Left hindlimb (tissue), 1 donor: Measurements from ENCODE around the gene MED16.

Source experiments
- DNase-seq: peaks from one replicate; pipeline ENCODE4 v3.0.0-alpha.2; 2018

The MED16 gene

DNA sequence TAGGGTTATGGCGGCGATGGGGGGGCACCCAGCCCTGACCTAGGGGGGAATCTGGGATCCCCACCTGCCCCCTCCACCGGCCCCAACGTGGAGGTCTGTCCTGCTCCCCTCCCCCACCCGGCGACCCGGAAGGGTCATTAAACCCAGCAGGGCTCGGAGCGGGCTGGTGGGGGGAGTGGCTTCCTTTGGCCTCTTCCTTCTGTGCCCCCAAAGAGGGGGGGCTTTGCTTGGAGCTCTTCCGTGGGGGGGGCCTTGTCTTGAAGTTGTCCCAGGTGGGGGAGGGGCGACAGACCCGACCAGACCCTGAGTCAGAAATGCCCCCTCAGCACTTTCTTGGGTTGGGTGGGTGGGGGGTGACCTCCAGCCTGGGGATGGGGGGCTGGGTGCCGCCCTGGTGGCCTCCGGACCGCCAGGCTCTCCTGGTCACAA, 34.4 kb upstream of the MED16 start:
- peak; percentile 56 for DNase-seq

DNA sequence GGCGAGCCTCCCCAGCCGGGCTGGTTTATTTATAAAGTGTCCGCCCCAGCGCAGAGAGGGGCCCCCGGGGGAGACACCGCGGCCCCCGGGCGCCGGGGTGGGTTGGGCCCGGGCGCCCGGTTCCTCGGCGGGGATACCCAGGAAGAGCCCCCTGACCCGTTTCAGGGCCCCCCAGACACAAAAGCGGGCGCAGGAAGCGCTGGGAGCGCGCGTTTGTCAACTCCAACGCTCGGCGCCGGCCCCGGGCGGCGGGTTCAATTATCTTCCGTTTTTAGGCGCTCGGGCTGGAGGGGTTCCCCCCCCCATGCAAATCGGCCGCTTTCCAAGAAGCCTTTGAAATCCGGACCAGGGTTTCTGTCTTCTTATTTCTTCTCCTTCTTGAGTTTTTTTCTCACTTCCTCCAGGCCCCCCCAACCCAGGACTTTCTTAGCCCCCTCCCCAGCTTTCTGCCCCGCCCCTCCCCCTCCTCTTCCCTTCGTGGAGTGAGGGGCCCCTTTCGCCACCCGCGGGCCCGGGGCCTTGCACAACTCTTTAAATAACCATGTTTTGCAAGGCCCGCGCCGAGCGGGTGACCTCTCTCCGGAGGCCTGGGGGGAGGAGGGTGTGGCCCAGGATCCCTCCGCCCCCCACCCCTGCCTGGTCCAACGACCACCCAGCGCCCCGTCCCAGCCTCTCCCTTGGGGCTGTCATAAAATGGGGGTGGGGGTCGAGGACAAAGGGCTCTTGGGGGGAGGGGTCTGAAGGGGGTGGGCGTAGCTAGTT, 33.8 kb upstream of the MED16 start:
- DNase-seq: peak; percentile 65

DNA sequence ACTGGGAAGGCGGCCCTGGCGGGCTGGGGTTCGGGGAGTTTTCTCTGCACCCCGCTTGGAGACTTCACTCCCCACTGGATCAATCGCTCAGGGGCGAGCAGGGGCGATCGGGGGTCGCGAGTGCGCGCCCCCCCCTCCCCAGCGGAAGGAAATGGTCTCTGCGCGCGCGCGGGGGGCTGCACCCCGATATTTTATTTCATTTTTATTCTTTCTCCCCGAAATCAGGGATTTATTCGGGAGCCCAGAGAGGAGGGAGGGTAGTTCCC, 33.3 kb upstream of the MED16 start:
- no peak for DNase-seq

DNA sequence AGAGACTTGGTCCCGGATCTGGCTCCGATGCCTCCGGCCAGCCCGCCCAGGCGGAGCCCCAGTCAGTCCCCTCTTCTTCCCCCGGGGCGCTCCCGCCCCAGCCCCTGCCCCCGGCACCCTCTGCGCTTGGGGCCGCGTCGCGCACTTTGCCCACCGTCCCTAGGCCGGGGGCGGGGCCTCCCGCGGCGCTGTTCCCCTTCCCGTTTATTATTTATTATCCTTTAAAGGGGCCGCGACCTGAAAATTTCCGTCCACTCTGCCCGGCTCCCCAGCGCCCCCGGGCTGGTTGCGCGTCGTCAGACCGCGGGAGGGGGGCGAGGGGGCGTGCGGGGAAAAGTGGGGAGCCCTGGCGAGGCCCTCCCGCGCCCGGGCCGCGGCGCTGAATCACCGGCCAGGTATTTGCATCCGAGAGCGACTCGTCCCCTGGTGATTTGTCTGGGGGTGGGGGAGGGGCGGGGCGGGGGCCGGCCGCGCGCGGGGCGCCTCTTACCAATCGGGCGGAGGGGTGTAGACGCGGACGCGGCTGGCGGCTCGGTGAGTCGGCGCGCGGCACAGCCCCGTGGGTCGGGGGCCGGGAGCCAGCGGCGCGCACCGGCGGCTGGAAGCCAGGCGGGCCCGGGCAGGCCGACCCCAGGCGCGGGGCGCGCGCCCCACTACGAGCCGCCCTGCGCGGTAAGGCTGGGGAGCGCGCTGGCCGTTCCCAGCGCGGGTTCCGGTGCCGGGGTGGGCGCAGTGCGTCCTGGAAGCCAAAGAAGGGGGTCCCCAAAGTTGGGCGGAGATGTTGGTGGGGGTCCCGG, 32.7 kb upstream of the MED16 start, which contains the start of gene ARID3A:
Gene ARID3A, plus strand, starts transcription at position 510 of the 797 bp plus-strand sequence. CDS start 3,494 bp downstream, outside the sequence.
- peak; percentile 90 for DNase-seq

DNA sequence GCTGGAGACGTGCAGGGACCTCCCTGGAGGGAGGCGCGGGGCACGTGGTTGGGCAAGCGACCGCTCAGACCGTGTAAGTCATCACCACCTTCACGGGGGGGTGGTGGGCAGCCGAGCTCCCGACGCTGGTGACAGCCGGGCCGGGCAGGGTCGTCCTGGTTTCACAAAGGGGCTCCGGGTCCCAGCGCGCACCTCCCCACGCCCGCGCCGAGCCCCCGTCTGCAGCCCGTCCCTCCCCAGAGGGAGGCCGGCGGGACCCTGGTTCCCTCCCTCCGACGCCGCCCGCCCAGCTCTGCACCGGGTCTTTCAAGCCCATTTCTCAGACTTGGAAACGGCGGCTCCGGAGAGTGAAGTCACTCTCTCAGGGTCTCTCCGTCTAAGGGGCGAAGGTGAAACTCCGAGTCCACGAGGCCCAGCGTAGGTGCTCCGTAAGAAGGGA, 32.1 kb upstream of the MED16 start:
- DNase-seq: peak; percentile 58

DNA sequence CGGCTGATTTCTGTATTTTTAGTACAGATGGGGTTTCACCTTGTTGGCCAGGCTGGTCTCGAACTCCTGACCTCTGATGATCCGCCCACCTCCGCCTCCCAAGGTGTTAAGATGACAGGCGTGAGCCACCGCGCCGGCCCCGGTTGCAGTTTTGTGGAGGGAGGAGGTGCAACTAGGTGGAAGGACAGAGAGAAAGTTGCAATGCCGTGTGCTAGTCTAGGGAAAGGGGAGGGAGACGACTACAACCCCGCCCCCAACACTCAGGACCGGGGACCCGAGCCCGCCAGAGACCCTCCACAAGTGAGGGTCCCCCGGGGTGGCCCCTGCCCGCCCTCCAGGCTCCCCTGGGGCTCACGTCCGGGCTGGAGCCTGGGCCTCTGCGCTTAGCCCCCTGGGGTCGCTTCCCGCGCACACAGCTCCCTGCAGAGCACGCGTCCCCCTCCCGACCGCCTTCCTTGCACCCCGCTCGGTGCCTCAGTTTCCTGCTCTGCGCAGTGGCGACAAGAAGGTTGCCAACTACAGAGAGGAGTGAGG, 31.6 kb upstream of the MED16 start:
- no peak for DNase-seq

DNA sequence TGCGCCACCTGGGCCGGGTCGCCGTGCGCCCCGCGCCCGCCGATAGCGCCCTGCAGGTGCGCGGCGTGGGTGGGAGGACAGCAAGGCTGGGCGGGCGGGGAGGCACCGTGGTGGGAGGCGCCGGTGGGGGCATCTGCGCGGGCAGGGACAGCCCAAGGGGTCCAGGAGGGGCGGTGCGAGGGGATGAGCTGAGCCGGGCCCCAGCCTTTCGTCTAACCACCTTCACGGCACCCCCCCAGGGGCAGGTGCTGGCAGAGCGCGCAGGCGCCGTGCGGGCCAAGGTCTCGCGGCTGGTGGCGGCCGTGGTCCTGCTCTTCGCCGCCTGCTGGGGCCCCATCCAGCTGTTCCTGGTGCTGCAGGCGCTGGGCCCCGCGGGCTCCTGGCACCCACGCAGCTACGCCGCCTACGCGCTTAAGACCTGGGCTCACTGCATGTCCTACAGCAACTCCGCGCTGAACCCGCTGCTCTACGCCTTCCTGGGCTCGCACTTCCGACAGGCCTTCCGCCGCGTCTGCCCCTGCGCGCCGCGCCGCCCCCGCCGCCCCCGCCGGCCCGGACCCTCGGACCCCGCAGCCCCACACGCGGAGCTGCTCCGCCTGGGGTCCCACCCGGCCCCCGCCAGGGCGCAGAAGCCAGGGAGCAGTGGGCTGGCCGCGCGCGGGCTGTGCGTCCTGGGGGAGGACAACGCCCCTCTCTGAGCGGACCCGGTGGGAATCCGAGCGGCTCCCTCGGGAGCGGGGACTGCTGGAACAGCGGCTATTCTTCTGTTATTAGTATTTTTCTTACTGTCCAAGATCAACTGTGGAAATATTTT, 27.3 kb upstream of the MED16 start:
- no peak for DNase-seq

DNA sequence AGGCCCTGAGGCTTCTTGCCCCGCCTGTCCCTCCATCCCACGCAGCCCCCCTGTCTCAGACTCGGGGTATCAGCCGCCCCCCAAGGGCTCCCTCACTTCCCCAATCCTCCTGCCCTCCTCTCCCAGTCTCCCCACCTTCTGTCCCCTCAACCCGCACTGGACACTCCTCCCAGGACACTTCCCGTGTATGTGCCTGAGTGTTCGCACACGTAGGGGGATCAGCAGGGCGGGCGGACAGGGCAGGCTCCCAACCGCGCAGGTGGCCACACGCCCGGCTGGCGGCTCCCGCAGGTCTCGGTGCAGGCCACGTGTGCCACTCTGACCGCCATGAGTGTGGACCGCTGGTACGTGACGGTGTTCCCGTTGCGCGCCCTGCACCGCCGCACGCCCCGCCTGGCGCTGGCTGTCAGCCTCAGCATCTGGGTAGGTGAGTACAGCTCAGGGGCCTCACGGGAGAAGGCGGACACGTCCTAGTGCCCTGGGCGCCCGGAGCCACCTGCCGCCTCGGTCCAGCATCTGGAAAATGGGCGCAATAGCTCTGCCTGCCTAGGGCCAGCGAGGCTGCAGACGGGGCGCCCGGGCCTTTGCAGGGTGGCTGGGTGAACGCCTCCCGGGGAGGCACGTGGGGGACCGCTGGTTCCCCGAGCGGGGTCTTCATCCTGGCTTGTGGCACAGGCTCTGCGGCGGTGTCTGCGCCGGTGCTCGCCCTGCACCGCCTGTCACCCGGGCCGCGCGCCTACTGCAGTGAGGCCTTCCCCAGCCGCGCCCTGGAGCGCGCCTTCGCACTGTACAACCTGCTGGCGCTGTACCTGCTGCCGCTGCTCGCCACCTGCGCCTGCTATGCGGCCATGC, 26.4 kb upstream of the MED16 start:
- DNase-seq: no peak

DNA sequence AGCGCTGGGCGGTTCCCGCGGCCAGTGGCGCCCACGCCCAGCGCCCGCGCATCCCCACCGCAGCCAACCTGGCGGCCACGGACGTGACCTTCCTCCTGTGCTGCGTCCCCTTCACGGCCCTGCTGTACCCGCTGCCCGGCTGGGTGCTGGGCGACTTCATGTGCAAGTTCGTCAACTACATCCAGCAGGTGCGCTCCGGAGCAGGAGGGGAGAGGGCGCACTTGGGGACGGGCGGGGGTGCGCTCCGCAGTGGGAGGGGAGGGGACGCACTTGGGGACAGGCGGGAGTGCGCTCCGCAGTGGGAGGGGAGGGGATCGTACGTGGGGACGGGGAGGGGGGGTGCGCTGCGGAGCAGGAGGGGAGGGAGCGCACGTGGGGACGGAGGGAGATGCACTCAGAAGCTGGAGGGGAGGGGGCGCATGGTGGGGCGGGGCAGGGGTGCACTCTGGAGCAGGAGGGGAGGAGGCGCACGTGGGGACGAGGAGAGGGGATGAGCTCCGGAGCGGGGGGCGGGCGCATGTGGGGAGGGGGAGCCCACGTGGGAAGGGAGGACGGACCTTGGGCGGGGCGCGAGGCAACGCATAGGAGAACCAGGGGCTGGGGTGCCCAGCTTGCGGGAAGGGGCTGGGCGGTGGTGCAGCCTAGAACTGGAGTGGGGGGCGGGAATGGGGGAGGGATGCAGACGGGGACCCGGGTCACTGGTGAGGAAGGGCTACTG, 25.7 kb upstream of the MED16 start:
- DNase-seq: no peak

DNA sequence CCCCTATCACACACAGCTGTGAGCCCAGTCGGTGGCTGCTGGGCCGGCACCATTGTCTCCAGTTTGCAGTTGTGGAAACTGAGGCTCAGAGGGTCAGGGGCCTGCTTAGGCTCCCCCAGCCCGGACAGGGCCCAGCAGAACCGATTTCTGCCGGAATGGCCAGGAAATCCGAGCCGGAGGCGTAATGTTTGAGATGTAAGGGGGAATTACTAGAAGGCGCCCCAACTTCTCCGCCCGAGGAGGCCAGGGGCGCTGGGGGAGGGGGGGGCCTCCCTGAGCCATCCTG, 25.1 kb upstream of the MED16 start:
- no peak for DNase-seq

DNA sequence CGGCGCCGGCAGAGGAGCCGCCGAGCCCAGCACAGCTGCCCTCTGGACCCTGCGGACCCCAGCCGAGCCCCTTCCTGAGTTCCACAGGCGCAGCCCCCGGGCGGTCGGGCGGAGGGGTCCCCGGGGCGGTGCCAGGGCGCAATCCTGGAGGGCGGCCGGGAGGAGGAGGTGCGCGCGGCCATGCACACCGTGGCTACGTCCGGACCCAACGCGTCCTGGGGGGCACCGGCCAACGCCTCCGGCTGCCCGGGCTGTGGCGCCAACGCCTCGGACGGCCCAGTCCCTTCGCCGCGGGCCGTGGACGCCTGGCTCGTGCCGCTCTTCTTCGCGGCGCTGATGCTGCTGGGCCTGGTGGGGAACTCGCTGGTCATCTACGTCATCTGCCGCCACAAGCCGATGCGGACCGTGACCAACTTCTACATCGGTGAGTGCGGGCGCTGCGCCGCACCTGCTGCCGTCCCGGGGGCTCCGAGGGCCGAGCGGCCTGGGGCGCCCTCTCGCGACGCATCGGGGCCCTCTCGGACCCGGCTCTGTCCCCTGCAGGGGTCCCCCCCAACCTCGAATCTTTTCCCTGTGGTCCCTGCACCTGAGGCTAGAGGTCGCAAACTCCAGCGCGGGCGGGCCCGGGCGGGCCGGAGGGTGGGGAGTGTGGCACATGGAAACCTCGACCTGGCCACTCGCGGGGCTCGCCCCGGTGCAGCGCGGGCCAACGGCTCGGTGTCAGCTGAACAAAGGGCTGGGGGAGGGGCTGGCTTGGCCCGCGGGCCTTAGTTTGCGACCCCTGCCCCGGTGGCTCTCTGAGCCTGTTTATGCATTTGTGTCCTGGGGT, 24.6 kb upstream of the MED16 start, which contains the start of gene KISS1R:
Gene KISS1R, plus strand, starts transcription at position 11 of the 829 bp plus-strand sequence. Its CDS starts 170 bp downstream, at position 181.
- DNase-seq: no peak

DNA sequence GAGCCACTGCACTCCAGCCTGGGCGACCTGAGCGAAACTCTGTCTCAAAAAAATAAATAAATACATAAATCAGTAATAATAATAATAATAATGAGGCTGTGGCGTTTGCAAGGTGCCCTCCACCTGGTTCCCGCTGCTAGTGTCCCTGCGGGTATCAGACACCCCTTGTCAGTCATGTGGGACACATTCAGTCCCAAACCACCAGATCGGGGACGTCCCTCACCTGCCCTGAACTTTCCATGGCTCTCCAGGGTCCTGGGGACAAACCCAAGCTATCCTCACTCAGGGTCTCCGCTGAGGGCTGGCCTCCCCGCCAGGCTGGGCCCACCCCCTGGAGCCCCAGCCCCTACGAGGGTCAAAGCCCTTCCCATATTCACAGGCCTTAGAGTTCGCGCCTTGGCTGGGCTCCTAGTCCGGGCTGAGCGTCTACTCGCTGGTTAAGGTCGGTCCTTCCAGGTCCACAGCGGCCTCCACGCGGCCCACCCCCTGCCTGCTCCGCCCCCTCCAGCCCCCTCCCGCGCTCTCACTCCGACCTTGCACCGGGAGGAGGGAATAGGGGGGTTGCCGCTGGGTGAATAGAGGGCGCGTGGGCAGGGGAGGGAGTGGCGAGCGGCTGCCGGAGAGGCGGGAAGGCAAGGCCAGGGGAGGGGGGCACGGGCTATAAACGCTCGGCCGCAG, 23.8 kb upstream of the MED16 start:
- no peak for DNase-seq

DNA sequence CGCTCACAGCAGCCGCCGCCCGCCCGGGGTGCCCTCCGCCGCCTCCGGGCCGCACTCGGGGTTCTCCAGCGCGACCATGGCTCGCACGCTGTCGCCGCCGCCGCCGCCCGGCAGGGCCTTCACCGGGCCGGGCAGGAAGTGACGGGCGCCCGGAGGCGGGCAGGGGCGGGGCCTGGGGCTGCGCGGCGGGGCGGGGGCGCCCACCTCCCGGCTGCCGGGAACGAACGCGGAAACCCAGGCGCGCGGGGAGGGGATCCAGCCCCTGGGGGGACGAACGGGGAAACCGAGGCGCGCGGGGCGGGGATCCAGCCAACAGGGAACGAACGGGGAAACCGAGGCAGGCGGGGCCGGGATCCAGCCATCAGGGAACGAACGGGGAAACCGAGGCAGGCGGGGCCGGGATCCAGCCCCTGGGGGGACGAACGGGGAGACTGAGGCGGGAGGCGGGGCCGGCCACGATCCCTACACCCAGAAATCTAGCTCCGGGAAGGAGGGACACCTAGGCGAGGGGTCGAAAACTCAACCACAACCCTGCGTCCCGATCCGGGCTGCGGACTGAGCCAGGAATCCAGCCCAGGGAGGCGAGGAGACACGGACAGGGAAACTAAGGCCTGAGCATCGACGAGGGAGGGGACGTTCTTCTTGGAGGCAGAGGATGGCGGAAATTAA, 20.2 kb upstream of the MED16 start, which contains the start of gene R3HDM4:
Gene R3HDM4, minus strand, starts transcription at position 140 of the 669 bp plus-strand sequence. Its CDS starts 62 bp downstream, at position 78.
- DNase-seq: peak; percentile 88

DNA sequence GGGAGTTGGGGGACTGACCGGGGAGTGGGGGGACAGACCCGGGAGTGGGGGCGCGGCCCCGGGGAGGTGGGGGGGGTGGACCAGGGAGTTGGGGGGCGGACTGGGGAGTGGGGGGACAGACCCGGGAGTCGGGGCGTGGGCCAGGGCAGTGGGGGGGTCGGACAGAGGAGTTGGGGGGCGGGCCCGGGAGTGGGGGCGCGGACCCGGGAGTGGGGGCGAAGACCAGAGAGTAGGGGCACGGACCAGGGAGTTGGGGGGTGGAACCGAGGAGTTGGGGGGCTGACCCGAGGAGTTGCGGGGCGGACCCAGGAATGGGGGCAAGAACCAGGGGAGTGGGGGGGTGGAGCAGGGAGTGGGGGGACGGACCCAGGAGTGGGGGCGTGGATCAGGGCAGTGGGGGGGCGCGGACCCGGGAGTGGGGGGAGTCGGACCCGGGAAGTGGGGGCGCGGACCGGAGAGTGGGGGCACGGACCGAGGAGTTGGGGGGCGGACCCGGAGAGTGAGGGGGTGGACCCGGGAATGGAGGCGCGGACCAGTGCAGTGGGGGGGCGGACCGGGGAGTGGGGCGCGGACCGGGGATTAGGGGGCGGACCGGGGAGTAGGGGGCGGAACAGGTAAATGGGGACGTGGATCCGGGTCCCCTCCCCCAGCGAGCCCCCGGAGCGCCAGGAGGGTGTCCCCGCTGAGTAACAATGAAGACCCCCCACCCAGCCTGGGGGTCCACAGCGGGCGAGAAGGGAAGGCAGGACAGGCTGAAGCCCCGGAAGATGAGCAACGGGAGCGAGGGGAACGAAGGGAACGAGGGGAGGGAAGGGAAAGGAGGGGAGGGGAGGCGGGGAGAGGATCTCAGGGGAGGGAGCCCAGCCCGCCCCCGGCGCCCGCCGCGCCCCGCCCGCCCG, 19.4 kb upstream of the MED16 start:
- no peak for DNase-seq

DNA sequence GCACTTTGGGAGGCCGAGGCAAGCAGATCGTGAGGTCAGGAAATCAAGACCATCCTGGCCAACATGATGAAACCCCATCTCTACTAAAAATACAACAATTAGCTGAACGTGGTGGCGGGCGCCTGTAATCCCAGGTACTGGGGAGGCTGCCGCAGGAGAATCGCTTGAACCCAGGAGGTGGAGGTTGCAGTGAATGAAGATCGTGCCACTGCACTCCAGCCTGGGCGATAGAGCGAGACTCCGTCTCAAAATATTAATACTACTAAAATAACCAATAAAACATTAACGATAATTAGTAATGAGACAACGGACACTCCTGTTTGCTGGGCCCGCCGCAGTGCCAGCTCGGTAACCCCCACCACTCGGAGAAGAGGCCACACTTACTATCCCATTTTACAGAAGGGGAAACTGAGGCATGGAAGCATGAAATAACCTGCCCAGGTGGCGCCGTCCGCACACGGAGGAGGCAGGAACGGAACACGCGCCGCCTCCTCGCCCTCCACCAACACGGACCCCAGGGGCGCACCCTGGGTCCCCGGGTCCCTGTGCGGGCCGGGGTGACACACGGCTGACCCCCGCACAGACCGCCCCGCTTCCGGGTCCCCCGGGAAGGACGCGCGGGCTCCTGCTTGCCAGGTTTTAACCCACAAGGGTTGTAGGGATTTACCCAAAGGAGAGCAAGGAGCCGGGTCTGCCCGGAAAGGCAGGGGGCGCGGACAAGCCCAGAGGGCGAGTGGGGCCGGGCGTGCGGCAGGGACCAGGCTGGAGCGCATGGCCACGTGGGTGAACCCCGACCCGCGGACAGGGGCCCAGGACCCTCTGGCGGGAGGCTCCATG, 18.4 kb upstream of the MED16 start:
- DNase-seq: no peak

DNA sequence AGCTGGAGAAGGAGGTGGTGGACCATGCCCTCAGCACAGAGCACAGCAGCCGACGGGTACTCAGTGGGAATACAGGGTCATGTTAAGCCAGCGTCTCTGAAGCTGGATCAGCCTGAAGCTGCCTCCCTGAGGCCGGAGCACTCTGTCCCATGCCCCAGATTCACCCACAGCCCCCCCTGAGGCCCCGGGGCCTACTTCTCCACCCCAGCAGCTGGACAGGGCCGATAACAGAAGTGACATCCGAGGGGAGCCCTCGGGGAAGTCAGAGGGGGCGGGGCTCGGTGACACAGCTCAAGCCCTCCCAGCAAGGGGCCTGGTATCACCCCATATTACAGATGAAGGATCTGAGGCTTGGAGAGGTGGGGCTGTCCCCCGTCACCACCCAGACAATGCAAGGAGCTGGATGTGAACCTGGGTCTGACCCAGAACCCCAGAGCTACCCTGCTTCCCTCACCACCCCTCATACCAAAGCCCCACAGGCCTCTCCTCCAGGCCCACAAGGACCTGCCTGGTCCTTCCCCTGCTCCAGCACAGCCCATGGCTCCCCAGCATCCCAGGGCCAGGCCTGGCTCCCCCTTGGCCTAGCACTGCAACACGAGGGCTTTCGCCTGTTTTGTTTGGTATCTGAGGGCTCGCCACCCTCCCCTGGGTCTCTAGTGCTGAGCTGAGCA, 14.3 kb upstream of the MED16 start:
- no peak for DNase-seq

DNA sequence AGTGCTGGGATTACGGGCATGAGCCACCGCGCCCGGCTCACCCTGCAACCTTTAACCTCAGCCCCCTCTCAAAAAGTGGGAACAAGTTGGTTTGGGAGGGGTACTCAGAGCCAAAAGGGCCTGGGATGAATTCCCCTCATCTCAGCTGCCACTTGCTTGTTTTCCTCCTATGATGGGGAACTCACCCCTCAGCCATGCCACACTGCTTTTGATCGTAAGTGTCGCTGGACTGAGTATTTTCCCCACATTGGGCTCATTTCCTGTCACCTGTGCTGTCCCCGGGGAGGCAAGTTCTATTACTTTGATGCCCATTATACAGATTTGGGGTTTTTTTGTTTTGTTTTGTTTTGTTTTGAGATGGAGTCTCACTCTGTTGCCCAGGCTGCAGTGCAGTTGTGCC, 13.5 kb upstream of the MED16 start:
- DNase-seq: no peak
